Activated T-helper 1 cell treated with Interleukin-2 at 50 U/mL for 16 hours (primary cell): Measurements from ENCODE around the gene PTPRT.

Source experiments
- DNase-seq: peaks from one replicate; pipeline ENCODE4 v3.0.0-alpha.2; 2020; ENCODE audit warnings: low read depth

The PTPRT gene

GRCh38 chr20:42461965-42462593 is 727.6 kb downstream of the PTPRT start:
- no peak for DNase-seq

- no peak for DNase-seq
Observed at GRCh38 chr20:42461291-42461690, 728.4 kb downstream of the PTPRT start.

DNA sequence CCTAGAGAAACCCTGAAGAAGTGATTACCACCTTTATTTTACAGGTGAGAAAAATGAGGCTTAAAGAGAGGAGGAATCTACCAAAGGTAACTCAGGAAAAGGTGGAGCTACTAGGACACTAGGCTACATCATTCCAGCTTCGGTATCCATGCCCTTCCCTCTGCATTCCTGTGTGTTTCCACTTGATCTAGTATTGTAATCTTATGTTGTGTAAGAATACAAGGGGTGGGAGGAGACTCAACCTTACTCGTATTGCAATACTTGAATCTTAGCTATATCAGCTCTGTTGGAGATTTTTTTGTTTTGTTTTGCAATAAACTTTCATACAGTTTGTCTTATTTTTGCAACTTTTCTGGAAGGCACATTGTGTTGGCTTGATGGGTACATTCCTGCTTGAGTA is 742.4 kb downstream of the PTPRT start:
- DNase-seq = no peak

DNA sequence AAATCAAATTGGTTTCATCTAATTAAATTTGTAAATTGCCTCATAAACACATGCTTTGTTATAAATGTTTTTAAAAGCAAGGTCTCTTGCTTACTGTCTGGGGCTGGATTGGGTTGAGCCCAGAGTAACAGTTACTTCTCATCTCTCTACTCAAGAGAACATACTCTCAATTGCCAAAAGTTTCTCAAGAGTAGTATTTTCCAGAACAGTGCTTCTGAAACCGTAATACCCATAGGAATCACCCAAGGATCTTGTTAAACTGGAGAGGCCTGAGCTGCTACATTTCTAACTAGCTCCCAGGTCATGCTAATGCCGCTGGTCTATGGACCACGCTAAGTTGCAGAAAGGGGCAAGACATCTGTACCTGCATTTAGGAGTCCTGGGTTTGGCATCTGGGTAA is 744.9 kb downstream of the PTPRT start:
- DNase-seq = no peak

DNA sequence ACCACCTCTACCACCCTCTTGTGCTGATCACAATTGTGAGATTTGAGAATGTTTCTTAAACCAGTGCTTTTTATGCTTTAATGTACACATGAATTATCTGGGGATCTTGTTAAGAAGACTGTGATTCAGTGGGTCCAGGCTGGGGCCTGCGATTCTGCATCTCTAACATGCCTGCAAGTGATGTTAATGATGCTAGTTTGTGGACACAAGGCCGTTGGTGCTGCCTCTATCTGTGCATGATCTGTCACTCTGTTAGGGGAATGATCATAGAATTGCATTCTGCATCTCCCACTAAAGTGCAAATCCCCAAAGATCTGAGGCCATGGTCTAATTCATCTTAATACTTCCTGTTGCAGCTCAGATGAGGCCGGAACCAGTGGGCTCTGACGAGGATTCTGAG is 746.5 kb downstream of the PTPRT start:
- no peak for DNase-seq

DNA sequence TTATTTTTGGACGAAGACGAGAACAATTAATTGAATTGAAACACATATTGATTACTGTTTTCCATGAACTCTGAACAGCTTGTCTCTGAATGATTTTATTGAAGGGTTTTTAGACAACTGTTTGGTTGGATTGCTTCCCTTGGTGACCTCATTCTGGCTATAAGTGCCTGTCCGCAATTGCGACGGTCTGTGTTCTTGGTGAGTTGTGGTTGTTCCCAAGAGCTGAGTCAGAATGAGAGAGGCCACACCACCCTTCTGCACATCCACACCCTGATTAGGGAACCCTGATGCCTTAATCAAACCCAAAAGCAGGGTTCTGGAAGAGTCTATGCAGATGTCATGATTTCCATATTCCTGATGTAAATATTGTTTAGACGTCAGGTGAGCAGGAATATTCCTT is 747.0 kb downstream of the PTPRT start:
- DNase-seq = no peak

GRCh38 chr20:42441864-42442331 is 747.8 kb downstream of the PTPRT start:
- no peak for DNase-seq

- DNase-seq = no peak
Observed at GRCh38 chr20:42441196-42441863, 748.4 kb downstream of the PTPRT start.

DNA sequence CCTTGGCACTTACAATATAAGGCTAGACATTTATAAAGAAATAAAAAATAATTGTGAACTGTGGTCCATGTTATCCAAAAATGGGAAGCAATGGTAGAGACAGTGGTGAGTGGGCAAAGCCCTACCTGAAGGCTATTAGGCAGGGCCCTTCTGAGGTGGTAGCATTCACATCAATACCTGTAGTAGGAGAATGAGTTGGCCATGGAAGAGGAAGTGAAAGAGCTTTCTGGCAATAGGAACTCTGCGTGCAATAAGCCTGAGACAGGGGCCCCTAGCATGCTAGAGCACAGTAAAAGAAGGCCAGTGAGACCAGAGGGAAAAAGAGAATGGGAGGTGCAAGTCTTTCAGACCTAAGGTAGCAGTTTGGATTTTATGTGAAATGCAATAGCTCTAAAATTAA is 754.5 kb downstream of the PTPRT start:
- no peak for DNase-seq

DNA sequence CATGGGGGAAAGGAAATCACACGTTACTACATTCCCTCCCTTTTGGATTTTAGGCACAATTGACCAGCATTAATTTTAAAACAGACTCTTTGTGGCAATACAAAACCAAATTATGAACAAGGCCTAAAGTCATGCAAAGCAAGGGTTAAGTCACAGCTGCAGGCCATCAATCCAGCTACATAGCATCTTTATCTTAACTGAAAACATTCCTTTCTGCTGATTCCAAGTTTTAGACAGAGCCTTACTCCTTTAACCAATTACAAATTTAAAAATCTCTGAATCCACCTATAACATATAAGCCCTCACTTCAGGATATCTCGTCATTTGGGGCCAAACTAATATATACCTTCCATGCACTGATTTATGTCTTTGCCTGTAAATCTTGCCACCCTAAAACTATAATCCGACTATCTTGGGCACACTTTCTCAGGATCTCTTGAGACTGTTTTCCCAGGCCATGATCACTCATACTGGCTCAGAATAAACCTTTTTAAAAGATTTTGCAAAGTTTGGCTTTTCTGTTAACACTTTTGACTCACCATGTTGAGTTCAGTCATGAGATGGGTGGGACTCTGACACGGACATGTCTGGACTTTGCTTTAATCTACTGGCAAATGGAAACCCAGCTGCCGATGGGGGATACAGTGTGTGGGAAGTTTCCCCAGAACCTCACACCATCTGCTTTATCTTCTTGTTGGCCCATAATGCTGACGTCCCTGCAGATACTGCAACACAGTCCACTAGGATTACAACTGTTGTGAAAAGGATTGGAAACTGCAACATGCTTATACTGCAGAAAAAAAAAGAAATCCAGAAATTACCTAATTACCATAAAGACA is 757.0 kb downstream of the PTPRT start:
- DNase-seq = no peak

DNA sequence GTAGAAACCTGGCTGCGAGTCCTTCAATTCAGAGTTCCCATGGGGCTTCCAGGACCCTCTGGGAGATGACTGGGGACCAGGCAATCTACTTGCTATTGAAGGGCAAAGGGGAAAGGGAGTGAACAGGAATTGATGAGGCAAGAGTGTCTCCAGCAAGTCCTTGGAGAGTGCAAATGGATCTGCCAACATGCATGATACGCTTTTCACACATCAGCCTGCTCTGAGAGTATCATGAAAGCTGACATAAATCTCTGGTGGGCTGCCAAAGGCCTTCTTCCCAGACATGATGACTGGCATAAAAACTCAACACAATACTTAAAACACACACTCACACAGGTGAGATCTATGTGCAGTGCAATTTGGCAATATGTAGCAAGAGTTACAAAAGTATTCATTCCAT is 759.1 kb downstream of the PTPRT start:
- DNase-seq = no peak

DNA sequence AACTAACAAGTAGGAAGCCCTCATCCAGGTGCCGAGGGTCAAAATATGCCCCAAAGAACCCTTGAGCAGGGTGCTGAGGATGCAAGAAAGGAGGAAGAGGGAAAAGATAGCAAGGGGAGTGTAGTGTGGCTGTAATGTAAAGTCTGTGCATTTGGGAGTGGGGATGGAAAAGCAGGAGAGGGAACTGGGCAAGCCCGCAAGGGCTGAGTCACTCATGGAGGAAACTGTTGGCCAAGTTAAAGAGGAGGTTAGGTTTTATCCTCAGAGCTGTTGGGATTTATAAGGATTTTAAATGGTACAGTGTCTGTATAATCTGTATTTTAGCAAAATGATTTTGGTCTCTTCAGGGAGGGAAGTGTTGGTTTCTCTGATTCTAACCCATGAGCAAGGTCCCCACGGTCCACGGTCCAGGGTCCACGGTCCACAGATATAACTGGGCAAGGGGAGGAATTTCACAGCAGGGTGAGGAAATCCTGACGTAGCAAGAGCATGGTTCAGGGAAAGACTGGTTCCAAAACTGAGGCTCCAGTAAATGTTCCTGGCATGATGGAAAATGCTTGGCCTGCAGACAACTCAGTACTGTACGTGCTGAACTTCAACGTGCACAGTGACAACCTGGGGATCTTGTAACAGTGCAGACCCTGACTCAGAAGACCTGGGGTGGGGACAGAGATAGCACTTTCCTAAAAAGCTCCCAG is 759.8 kb downstream of the PTPRT start:
- no peak for DNase-seq

- no peak for DNase-seq
Observed at GRCh38 chr20:42419814-42420532, 769.7 kb downstream of the PTPRT start.

DNA sequence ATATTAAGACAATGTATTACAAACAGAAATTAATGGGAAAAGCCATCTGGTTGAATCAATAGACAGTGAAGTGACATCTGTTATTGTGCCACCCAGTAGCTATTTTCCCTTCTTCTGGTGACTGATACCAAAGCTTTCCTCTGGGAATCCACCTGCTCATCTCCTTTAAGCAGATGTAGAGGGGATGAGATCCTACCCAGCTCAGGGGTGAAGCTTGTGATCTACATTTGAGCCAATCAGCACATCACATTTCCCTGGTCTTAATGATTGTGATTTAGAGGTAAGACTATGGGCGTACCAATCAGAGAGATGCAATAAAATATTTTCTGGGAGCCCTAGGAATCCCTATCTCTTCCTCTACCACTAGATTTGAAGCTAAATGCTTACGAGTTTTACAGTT is 782.9 kb downstream of the PTPRT start:
- DNase-seq = no peak

- DNase-seq = no peak
Observed at GRCh38 chr20:42402455-42402854, 787.3 kb downstream of the PTPRT start.

GRCh38 chr20:42401613-42402012 is 788.1 kb downstream of the PTPRT start:
- DNase-seq = no peak

- DNase-seq = no peak
Observed at GRCh38 chr20:42399802-42400201, 789.9 kb downstream of the PTPRT start.

- DNase-seq = no peak
Observed at GRCh38 chr20:42392442-42392841, 797.3 kb downstream of the PTPRT start.

- DNase-seq = no peak
Observed at GRCh38 chr20:42391807-42392206, 797.9 kb downstream of the PTPRT start.

DNA sequence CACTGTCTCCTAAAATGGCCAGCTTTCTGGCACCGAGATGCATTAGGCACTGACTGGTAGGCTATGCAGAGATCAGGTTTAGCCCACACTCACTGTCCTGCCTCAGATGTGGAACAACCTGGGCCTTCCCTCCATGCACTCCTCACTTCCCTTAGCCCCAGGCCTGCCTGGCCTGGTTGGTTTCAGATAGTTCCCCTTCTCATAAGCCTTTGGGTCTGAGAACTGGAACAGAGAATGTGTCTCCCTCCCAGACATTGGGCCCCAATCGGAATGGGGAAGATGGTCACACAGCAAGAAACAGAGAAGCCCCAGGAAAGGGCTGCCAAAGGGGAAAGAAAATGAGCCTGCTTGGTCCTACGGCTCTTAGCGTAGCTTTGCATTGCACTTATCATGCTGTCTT is 809.4 kb downstream of the PTPRT start:
- DNase-seq = no peak

DNA sequence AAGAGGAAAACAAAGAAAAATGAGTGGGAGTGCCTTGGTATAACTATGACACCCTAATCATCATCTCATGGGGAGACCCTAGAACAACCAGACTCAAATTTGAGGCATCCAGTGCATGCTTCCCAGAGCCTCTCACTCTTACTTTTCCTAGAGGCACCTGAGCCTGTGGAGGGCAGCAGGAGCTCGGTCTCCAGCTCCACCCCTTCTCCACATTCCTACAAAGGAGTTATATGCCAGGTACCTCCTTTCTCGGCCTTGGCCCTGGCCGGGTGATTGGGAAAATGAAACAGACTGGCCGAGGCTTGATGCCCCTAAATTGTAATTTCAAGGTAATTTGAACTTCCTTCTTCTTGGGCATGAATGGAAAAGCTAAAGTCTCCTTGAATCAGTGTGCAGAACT is 810.3 kb downstream of the PTPRT start:
- DNase-seq = no peak

- DNase-seq = no peak
Observed at GRCh38 chr20:42378826-42379225, 810.9 kb downstream of the PTPRT start.
